Astrocyte (in vitro differentiated cells and primary cell): ENCODE measurements around the gene S100A9.

Source experiments
- EZH2 ChIP-seq: IDR thresholded peaks from 2 replicates; pipeline ENCODE4 v1.6.1; 2012; ENCODE audit warnings: mild to moderate bottlenecking, low read length, inconsistent platforms; ENCODE audit not compliant: insufficient read depth
- TF ChIP-seq, protein P1 (sequence below): IDR thresholded peaks from 2 replicates; pipeline ENCODE4 v1.5.1; 2011; ENCODE audit warnings: low read depth, mild to moderate bottlenecking, inconsistent platforms, low read length, moderate library complexity; ENCODE audit not compliant: insufficient read depth

DNA sequence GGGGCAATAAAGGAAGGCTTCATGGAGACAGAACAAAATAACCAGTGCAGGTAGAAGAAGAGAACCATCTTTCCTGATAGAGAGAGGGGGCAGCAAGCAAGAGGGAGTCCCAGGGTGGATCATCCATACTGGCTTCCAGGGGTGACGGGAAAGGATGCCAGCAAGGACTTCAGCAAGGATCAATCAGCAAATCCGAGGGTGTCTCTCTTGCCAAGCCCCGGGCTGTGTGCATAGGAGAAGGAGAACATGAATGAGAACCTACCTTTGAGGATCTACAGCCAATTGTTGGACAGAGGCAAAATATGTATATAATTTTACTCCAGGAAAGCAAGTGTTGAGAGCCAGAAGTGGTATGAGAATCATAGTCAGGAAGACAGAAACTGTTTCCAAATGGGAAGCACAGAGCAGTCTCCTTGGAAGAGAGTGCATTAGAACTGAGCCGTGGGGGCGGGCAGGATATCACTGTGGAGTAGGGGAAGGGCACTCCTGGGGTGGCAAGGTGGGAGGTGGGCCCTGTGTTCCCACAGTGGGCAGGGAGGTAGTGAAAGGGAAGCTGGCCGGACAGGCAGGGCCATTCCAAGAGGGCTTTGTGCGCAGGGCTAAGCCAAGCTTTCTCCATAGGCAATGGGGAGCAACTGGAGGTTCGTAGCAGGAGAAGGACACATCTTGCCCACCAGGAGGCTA lies 1.1 kb upstream of the S100A9 start:
- TF ChIP-seq, protein P1, sequence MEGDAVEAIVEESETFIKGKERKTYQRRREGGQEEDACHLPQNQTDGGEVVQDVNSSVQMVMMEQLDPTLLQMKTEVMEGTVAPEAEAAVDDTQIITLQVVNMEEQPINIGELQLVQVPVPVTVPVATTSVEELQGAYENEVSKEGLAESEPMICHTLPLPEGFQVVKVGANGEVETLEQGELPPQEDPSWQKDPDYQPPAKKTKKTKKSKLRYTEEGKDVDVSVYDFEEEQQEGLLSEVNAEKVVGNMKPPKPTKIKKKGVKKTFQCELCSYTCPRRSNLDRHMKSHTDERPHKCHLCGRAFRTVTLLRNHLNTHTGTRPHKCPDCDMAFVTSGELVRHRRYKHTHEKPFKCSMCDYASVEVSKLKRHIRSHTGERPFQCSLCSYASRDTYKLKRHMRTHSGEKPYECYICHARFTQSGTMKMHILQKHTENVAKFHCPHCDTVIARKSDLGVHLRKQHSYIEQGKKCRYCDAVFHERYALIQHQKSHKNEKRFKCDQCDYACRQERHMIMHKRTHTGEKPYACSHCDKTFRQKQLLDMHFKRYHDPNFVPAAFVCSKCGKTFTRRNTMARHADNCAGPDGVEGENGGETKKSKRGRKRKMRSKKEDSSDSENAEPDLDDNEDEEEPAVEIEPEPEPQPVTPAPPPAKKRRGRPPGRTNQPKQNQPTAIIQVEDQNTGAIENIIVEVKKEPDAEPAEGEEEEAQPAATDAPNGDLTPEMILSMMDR = no peak
- no peak for TF ChIP-seq EZH2
